Spinal cord (tissue), 10 donors: Measurements from ENCODE around the gene ZFPL1. TPM values are rescaled to one million over a fixed set of nuclear protein-coding genes. Genes with fewer than 3 reads are reported as not detected.

Source experiments
- DNase-seq, 6 donors: peaks; one replicate each; pipeline versions ENCODE4 v3.0.0 to v3.0.0-alpha.2; 2013 to 2015; ENCODE audit warnings: low spot score in 6 of 6, low read depth in 4 of 6
- H3K27ac ChIP-seq: one replicate; pipeline ENCODE4 v1.5.1; 2013; ENCODE audit warnings: low read depth, low read length, control low read depth
- H3K27me3 ChIP-seq: one replicate; pipeline ENCODE4 v1.6.1; 2013; ENCODE audit warnings: low read length; ENCODE audit not compliant: control insufficient read depth, insufficient read depth
- H3K36me3 ChIP-seq: one replicate; pipeline ENCODE4 v1.6.1; 2013; ENCODE audit warnings: low read length; ENCODE audit not compliant: control insufficient read depth, insufficient read depth
- H3K4me1 ChIP-seq: one replicate; pipeline ENCODE4 v1.6.1; 2013; ENCODE audit warnings: low read length; ENCODE audit not compliant: control insufficient read depth, insufficient read depth
- H3K4me3 ChIP-seq: one replicate; pipeline ENCODE4 v1.5.1; 2013; ENCODE audit warnings: low read depth, low read length, control low read depth
- H3K9me3 ChIP-seq: one replicate; pipeline ENCODE4 v1.6.1; 2013; ENCODE audit warnings: low read length; ENCODE audit not compliant: control insufficient read depth, insufficient read depth
- WGBS: methylation state at CpG from one replicate; pipeline ENCODE4 v1.1.5; 2013; ENCODE audit warnings: missing lambda C conversion rate; ENCODE audit not compliant: insufficient coverage; 5-methylcytosine and 5-hydroxymethylcytosine counted together
- polyA plus RNA-seq, 2 donors: library from polyadenylated mRNA; unstranded; fragments of 120-200 nt; gene quantifications; one replicate each; pipeline ENCODE4 v1.2.1, GENCODE V29; 2013; ENCODE audit not compliant: insufficient read length in 2 of 2
- total RNA-seq, 2 donors: library from RNA; depleted of rRNA in 1 of 2; stranded (reverse); fragments of 120-200 nt in 1 of 2; fragments of >200 nt in 1 of 2; gene quantifications; one replicate each; pipeline versions ENCODE4 v1.2.3 to v1.2.4, GENCODE V29; 2013 to 2014
- donor health status: healthy.

ZFPL1 gene
- total and polyA plus RNA-seq, 4 donors: 19.4 to 37.6 (median 34.2) TPM

GRCh38 chr11:65067446-65067845 lies 16.6 kb upstream of the ZFPL1 start:
- 71% methylated on average over 8 of the region's 10 CpGs for WGBS
- no peak for DNase-seq
- Histone ChIP-seq H3K9me3 (no peaks in the 10 kb centered on the region), H3K27ac (no peak overlapping the region), H3K4me1 (no peaks in the 10 kb centered on the region), H3K4me3 (no peak overlapping the region), H3K36me3 (no peaks in the 10 kb centered on the region), H3K27me3 (no peaks in the 10 kb centered on the region)

GRCh38 chr11:65069217-65069616 lies 14.8 kb upstream of the ZFPL1 start:
- H3K4me3 ChIP-seq: no peak overlapping the region
- WGBS: 82% methylated on average over 3 of the region's 9 CpGs
- no peak for DNase-seq

DNA sequence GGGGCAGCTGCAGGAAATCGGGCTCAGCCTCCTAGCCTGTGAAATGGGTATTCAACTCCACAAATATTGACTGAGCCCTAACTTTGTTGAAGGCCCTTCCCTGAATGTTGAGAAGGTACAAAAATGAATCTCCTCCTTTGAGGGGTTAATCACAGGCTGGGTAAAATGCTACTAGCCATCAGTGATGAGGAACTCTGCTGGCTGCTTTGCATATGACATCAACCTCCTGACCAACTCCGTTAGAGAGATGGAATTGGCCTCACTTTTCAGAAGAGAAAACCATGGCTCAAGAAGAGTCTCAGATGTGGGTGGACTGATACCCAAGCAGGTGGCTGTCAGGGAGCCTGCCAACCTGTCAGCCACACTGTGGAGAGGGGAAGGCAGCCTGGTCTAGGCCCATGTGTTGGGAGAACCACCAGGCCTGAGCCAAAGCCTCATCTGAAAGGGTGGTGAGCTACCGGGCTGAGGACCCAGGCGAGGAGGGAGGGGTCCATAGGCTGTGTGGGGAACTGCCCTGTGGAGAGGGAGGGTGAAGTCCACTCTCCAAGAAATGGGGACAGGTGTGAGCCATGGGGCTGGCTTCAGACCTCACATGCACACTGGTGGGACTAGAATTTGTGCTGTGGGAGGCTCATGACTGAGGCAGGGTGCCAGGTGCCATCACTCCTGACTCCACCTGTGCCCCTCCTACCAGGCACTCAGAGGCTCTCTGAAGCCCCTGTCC lies 12.0 kb upstream of the ZFPL1 start:
- 71% methylated on average over 3 of the region's 4 CpGs for WGBS
- Histone ChIP-seq H3K27me3 (no peaks in the 10 kb centered on the region), H3K27ac (no peak overlapping the region), H3K36me3 (no peaks in the 10 kb centered on the region), H3K9me3 (no peaks in the 10 kb centered on the region), H3K4me1 (no peaks in the 10 kb centered on the region), H3K4me3 (no peak overlapping the region)
- DNase-seq: no peak

More at GRCh38 chr11:65069217-65069616, 14.8 kb upstream of the ZFPL1 start:
- Histone ChIP-seq H3K27me3 (no peaks in the 10 kb centered on the region), H3K36me3 (no peaks in the 10 kb centered on the region), H3K9me3 (no peaks in the 10 kb centered on the region), H3K27ac (no peak overlapping the region), H3K4me1 (no peaks in the 10 kb centered on the region)

- Histone ChIP-seq H3K9me3 (no peaks in the 10 kb centered on the region), H3K27ac (no peak overlapping the region), H3K4me1 (no peaks in the 10 kb centered on the region), H3K36me3 (peaks cover 1% of the 10 kb centered on the region), H3K27me3 (no peaks in the 10 kb centered on the region), H3K4me3 (no peak overlapping the region)
- WGBS: no CpG with 5 or more reads among the region's 1 CpG
- no peak for DNase-seq
Measured at GRCh38 chr11:65072631-65072966, 11.4 kb upstream of the ZFPL1 start.

DNA sequence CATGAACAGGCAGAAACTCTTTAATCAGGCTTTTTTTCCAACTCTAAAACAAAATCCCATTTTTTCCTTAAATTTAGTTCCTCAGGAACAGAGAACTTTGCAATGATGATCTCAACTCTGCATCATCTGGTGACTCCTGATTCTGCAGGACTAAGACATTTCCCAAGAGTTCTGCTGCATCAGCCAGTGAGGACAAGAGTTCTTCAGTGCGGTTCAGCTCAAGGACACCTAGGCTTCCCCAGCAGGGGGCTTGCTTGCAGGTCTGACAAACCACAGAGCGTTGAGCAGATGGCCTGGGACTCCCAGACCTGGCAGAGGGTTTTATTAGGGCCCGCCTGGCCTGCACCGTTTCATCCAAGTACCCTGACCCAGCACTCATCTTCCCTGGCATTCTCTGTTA lies 6.6 kb upstream of the ZFPL1 start:
- Histone ChIP-seq H3K27ac (no peak overlapping the region), H3K4me1 (peaks cover 2% of the 10 kb centered on the region), H3K4me3 (no peak overlapping the region), H3K9me3 (no peaks in the 10 kb centered on the region), H3K36me3 (peaks cover 14% of the 10 kb centered on the region), H3K27me3 (no peaks in the 10 kb centered on the region)
- DNase-seq: no peak
- WGBS: 83% methylated on average over 4 of the region's 4 CpGs

GRCh38 chr11:65078151-65078550 lies 5.9 kb upstream of the ZFPL1 start:
- H3K4me3 ChIP-seq: no peak overlapping the region
- no peaks in the 10 kb centered on the region for H3K9me3 ChIP-seq
- no peak overlapping the region for H3K27ac ChIP-seq
- peaks cover 6% of the 10 kb centered on the region for H3K4me1 ChIP-seq
- DNase-seq: no peak
- no peaks in the 10 kb centered on the region for H3K27me3 ChIP-seq
- 74% methylated on average over 3 of the region's 3 CpGs for WGBS
- H3K36me3 ChIP-seq: peaks cover 14% of the 10 kb centered on the region

DNA sequence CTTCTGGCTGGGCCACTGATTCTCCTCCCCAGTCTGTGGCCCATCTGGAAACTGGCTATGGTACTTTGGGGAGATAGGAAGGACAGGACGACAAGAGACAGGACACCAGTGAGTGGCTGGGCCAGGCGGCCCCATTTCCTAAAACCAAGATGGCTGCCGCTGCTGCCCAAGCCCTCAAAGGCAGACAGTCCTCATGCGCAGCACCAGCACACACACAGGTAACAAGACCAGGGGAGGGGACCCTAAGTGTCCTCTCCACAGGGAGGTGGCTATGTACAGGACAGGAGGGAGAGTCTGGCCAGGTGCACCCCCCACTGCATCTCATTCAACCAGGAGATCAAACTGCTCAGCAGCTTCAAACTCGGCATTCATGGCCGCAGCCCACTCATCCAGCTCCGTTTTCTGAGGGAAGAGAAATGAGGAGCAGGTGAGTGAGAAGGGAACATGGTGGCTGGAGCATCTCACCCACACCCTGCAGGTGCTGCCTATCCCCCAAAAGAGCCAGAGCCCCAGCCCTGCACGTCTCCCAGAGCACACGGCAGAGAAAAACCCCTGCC lies 5.2 kb upstream of the ZFPL1 start:
- Histone ChIP-seq H3K27me3 (no peaks in the 10 kb centered on the region), H3K9me3 (no peaks in the 10 kb centered on the region), H3K4me1 (peaks cover 13% of the 10 kb centered on the region), H3K36me3 (peaks cover 14% of the 10 kb centered on the region), H3K4me3 (no peak overlapping the region), H3K27ac (no peak overlapping the region)
- WGBS: 100% methylated on average over 2 of the region's 9 CpGs
- no peak for DNase-seq

- Histone ChIP-seq H3K4me3 (peak overlapping the region; percentile 85), H3K27me3 (no peaks in the 10 kb centered on the region), H3K4me1 (peaks cover 24% of the 10 kb centered on the region), H3K27ac (peak overlapping the region; percentile 98), H3K9me3 (no peaks in the 10 kb centered on the region), H3K36me3 (peaks cover 38% of the 10 kb centered on the region)
- WGBS: 0% methylated on average over 9 of the region's 13 CpGs
- no peak for DNase-seq
Measured at GRCh38 chr11:65083134-65083833, 738 bp upstream of the ZFPL1 start.

- H3K4me1 ChIP-seq: peaks cover 24% of the 10 kb centered on the region
- WGBS: 46% methylated on average over 18 of the region's 23 CpGs
- H3K27ac ChIP-seq: peak overlapping the region; percentile 98
- H3K27me3 ChIP-seq: no peaks in the 10 kb centered on the region
- peak overlapping the region; percentile 85 for H3K4me3 ChIP-seq
- DNase-seq: no peak
- H3K36me3 ChIP-seq: peaks cover 41% of the 10 kb centered on the region
- H3K9me3 ChIP-seq: no peaks in the 10 kb centered on the region
Measured at GRCh38 chr11:65084598-65085375, 765 bp downstream of the ZFPL1 start.
